Measurements from ENCODE around the gene SPIRE2. TPM values are rescaled to one million over a fixed set of nuclear protein-coding genes. Genes with fewer than 3 reads are reported as not detected.
"Not testable (repeated sequence)": the region's sequence is repeated elsewhere in the genome, so short reads cannot be mapped to it uniquely, and the experiment has no call there.

Gene SPIRE2
- total and polyA plus RNA-seq, 12 donors: 2.8 to 14.4 (median 5.0) TPM

DNA sequence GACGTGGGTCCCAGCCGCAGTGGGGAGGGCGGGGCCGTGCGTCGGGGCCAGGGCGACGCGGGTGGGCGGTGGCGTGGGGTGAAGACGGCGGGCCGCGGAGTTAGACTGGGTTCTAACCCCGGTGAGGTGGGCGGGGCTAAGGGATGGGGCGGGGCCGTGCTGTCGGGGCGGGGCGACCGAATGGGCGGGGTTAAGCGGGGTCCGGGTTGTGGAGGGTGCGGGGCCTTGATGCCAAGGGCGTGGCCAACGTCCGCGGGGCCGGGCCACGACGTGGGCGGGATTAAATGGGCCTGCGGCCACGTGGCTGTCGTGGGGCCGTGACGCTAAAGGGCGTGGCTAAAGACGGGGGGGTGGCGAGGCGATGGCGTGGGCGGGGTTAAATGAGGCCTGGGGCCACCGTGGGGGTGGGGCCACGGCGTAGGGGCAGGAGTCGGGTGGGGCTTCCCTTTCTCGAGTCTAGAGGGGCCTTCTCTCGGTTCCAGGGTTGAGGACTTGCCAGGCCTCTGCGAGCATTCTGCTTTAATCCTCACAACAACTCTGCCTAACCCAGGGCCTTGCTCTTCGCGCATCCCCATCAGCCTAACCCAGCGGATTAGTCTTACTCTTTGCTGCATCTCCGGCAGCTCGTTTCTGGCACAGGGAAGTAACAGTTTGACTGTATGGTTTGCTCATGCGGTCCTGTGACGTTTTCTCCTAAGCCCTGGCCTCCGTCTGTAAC, 45.9 kb downstream of the SPIRE2 start:
- Histone ChIP-seq H3K27ac (peak overlapping the region; percentile 99 to 100 (median 100)), H3K36me3 (replicated peaks in 1 of 2) (peaks cover 0 to 7% of the 10 kb centered on the region in 2 donors), H3K4me3 (peak overlapping the region in 2 of 4 donors; percentile 94 to 98), H3K9me3 (replicated peaks in 1 of 3) (no peaks in the 10 kb centered on the region), H3K4me1 (replicated peaks in 1 of 2) (peaks cover 15 to 20% of the 10 kb centered on the region in 2 donors), H3K27me3 (no peaks in the 10 kb centered on the region)
- WGBS, 4 donors: 2 to 9% (median 3%) methylated on average over 10 to 61 of the region's 61 CpGs
- TF ChIP-seq POLR2A (IDR thresholded peaks at IDR 0.05): no peak
- TF ChIP-seq, protein P1, sequence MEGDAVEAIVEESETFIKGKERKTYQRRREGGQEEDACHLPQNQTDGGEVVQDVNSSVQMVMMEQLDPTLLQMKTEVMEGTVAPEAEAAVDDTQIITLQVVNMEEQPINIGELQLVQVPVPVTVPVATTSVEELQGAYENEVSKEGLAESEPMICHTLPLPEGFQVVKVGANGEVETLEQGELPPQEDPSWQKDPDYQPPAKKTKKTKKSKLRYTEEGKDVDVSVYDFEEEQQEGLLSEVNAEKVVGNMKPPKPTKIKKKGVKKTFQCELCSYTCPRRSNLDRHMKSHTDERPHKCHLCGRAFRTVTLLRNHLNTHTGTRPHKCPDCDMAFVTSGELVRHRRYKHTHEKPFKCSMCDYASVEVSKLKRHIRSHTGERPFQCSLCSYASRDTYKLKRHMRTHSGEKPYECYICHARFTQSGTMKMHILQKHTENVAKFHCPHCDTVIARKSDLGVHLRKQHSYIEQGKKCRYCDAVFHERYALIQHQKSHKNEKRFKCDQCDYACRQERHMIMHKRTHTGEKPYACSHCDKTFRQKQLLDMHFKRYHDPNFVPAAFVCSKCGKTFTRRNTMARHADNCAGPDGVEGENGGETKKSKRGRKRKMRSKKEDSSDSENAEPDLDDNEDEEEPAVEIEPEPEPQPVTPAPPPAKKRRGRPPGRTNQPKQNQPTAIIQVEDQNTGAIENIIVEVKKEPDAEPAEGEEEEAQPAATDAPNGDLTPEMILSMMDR (IDR thresholded peaks at IDR 0.05): no peak
- intact Hi-C loops (cut with DNase I): no loop called here
- DNase-seq: peak; percentile 95 to 98 (median 97)

DNA sequence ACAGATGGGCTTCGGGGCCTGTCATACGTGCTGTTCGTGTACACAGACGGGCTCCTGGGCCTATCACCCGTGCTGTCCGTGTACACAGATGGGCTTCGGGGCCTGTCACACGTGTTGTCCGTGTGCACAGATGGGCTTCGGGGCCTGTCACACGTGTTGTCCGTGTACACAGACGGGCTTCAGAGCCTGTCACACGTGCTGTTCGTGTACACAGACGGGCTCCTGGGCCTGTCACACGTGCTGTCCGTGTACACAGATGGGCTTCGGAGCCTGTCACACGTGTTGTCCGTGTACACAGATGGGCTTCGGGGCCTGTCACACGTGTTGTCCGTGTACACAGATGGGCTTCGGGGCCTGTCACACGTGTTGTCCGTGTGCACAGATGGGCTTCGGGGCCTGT, 50.8 kb downstream of the SPIRE2 start:
- H3K4me3 ChIP-seq; H3K9me3 ChIP-seq (replicated peaks in 1 of 3); H3K27me3 ChIP-seq; intact Hi-C loops (cut with DNase I); DNase-seq; H3K27ac ChIP-seq: not testable (repeated sequence)
- Histone ChIP-seq H3K4me1 (replicated peaks in 1 of 2) (peaks cover 8 to 11% of the 10 kb centered on the region in 2 donors), H3K36me3 (replicated peaks in 1 of 2) (peaks cover 0 to 48% of the 10 kb centered on the region in 2 donors)
- 83 to 97% (median 92%) methylated on average over 18 to 28 of the region's 28 CpGs for WGBS, 4 donors

DNA sequence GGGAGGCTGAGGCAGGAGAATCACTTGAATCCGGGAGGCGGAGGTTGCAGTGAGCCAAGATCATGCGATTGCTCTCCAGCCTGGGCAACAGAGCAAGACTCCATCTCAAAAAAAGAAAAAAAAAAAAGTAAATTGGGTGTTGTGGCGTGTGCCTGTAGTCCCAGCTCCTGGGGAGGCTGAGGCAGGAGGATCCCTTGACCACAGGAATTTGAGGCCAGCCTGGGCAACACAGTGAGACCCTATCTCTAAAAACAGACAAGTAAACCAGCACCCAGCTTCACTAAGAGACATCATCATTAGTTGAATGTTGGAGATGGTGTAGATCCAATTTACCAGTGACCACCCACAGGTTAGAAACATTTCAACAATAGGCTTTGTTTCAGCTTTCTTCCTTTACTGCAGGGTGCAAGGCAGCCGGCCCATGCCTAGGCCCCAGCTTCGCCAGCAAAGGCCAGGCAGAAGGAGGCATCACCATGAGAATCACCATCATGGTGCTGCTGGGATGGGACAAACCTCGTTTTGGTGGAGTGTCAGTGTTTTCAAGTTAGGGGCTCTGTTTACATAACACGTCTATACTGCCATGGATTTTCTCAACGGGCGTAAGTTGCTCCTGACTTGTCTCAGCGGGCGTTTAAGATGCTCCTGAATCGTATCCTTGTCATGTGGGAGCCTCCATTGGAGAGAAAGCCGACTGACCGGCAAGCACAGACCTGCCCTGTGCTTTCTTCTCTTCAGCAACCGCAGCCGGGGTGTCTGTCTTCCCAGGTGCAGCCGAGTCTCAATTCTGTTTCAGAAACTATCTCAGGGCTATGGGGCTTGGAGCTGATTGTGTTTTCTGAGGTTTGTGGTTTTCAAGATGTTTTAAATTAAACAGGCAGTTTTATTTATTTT, 52.4 kb downstream of the SPIRE2 start:
- TF ChIP-seq POLR2A (IDR thresholded peaks at IDR 0.05): no peak
- TF ChIP-seq, protein P1 (IDR thresholded peaks at IDR 0.05): no peak
- DNase-seq: no peak
- intact Hi-C loops (cut with DNase I): no loop called here
- Histone ChIP-seq H3K27me3 (no peaks in the 10 kb centered on the region), H3K27ac (no peak overlapping the region), H3K36me3 (replicated peaks in 1 of 2) (peaks cover 0 to 60% of the 10 kb centered on the region in 2 donors), H3K4me1 (replicated peaks in 1 of 2) (peaks cover 0 to 4% of the 10 kb centered on the region in 2 donors), H3K9me3 (replicated peaks in 1 of 3) (no peaks in the 10 kb centered on the region), H3K4me3 (no peak overlapping the region)
- 87 to 98% (median 89%) methylated on average over 12 to 18 of the region's 18 CpGs for whole genome bisulfite sequencing, 4 donors

DNA sequence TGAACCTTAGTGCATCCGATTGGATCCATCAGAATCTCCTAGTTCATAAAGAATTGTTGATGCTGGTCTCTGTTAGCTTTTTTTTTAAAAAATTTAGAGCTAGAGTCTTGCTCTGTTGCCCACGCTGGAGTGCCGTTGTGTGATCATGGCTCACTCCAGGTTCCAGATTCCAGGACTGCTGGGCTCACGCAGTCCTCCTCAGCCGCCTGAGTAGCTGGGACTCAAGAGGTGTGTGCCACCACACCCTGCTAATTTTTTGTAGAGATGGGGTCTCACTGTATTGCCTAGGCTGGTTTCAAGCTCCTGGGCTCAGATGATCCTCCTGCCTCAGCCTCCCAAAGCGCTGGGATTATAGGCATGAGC, 53.1 kb downstream of the SPIRE2 start:
- WGBS, 4 donors: 93 to 97% (median 95%) methylated on average over 6 of the region's 6 CpGs
- no peak for DNase-seq
- Histone ChIP-seq H3K9me3 (replicated peaks in 1 of 3) (no peaks in the 10 kb centered on the region), H3K27me3 (no peaks in the 10 kb centered on the region), H3K27ac (no peak overlapping the region), H3K36me3 (replicated peaks in 1 of 2) (peaks cover 0 to 66% of the 10 kb centered on the region in 2 donors), H3K4me1 (replicated peaks in 1 of 2) (peaks cover 0 to 4% of the 10 kb centered on the region in 2 donors), H3K4me3 (no peak overlapping the region)
- TF ChIP-seq POLR2A (IDR thresholded peaks at IDR 0.05): no peak
- TF ChIP-seq, protein P1 (IDR thresholded peaks at IDR 0.05): no peak
- intact Hi-C loops (cut with DNase I): no loop called here
